Naive thymus-derived CD8-positive, alpha-beta T cell (primary cell): ENCODE measurements around the gene TP53RK. TPM values are rescaled to one million over a fixed set of nuclear protein-coding genes. Genes with fewer than 3 reads are reported as not detected.
"Not testable (repeated sequence)": the region's sequence is repeated elsewhere in the genome, so short reads cannot be mapped to it uniquely, and the experiment has no call there.

Experiments
- ATAC-seq, 2 donors: fragments of 150-1000 bp; cut with Tn5 transposase in 1 of 2; sonication (Bioruptor Pico), chemical (Tn5 transposase) in 1 of 2; 1 replicate in 1 of 2; 2 replicates in 1 of 2; pipeline ENCODE4 v1.10.0; 2021; ENCODE audit warnings: mild to moderate bottlenecking in 2 of 2, moderate library complexity in 2 of 2
- POLR2A ChIA-PET: fragments of 350-600 bp; sonication (Branson Sonifier 250); formaldehyde crosslinking; loops from one replicate; lab custom pipeline; 2021; ENCODE audit warnings: antibody characterized with exemption; lab: Charles Lee
- DNase-seq, 10 donors: peaks; one replicate each; pipeline versions ENCODE4 v3.0.0 to v3.0.0-alpha.2; 2020 to 2022
- H3K27ac Mint-ChIP-seq, 10 donors: one replicate each; pipeline ENCODE4 v1.8.0; 2020 to 2022; ENCODE audit warnings: mild to moderate bottlenecking in 10 of 10, mixed read lengths in 10 of 10, moderate library complexity in 4 of 10, inconsistent platforms in 1 of 10
- H3K27me3 Mint-ChIP-seq, 5 donors: one replicate each; pipeline ENCODE4 v1.8.0; 2021 to 2022; ENCODE audit warnings: mixed read lengths in 5 of 5
- H3K36me3 Mint-ChIP-seq, 3 donors: one replicate each; pipeline ENCODE4 v1.8.0; 2020 to 2022; ENCODE audit warnings: mixed read lengths in 3 of 3, mild to moderate bottlenecking in 2 of 3, inconsistent platforms in 1 of 3
- H3K4me1 Mint-ChIP-seq, 4 donors: one replicate each; pipeline ENCODE4 v1.8.0; 2021 to 2022; ENCODE audit warnings: mixed read lengths in 4 of 4
- H3K4me3 Mint-ChIP-seq, 10 donors: one replicate each; pipeline ENCODE4 v1.8.0; 2020 to 2022; ENCODE audit warnings: mild to moderate bottlenecking in 10 of 10, mixed read lengths in 10 of 10, moderate library complexity in 6 of 10, inconsistent platforms in 1 of 10
- H3K9me3 Mint-ChIP-seq, 9 donors: one replicate each; pipeline ENCODE4 v1.8.0; 2020 to 2022; ENCODE audit warnings: mixed read lengths in 9 of 9, mild to moderate bottlenecking in 3 of 9, inconsistent platforms in 1 of 9, moderate library complexity in 1 of 9
- polyA plus RNA-seq, 3 donors: library from polyadenylated mRNA; unstranded; fragments of 300-500 nt; fragmentation: Illumina TruSeq; gene quantifications; one replicate each; pipeline ENCODE4 v1.2.3, GENCODE V29; 2021
- total RNA-seq, 8 experiments: library from RNA in 2 of 8; stranded (reverse) in 2 of 8; gene quantifications; one replicate each; pipeline ENCODE4 v1.2.3 and lab custom pipeline; 2021 to 2026

TP53RK gene
- total and polyA plus RNA-seq, 5 experiments from 2014 or later: 10.9 to 24.5 (median 15.2) TPM

GRCh38 chr20:46677608-46678007, 11.6 kb downstream of the TP53RK start:
- peaks cover 4 to 21% (median 18%) of the 10 kb centered on the region in 4 donors for H3K4me1 Mint-ChIP-seq
- peak overlapping the region in 1 of 10 donors; percentile 34 for H3K27ac Mint-ChIP-seq
- ATAC-seq (no peak), DNase-seq (no peak)
- peaks cover 0 to 2% (median 0%) of the 10 kb centered on the region in 9 donors for H3K9me3 Mint-ChIP-seq
- peaks cover 0 to 7% (median 0%) of the 10 kb centered on the region in 5 donors for H3K27me3 Mint-ChIP-seq
- H3K36me3 Mint-ChIP-seq: peaks cover 0 to 9% (median 0%) of the 10 kb centered on the region in 3 donors
- H3K4me3 Mint-ChIP-seq: no peak overlapping the region
- POLR2A ChIA-PET: no interaction called here

DNA sequence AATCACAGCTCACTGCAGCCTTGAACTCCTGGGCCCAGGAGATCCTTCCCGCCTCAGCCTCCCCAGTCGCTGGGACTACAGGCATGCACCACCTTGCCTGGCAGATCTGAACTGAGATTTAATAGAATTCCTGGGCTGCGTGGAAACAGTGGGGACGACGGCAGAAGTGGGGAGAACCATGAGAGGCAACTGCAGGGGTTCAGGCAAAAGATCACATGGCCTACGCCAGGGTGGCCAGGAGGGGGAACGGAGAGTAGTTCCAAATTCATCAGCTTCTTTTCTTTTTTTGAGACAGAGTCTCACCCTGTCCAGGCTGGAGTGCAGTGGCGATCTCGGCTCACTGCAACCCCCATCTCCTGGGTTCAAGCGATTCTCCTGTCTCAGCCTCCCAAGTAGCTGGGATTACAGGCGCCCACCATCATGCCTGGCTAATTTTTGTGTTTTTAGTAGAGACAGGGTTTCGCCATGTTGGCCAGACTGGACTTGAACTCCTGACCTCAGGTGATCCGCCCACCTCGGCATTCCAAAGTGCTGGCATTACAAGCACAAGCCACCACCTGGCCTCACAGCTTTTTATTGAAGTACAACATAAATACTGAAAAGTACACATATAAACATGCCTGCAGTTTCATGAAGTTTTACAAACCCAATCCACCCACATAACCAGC, 12.5 kb downstream of the TP53RK start:
- ATAC-seq, POLR2A ChIA-PET, DNase-seq, H3K36me3 Mint-ChIP-seq, H3K27me3 Mint-ChIP-seq, H3K9me3 Mint-ChIP-seq, H3K4me3 Mint-ChIP-seq: not testable (repeated sequence)
- Mint-ChIP-seq H3K27ac (peak overlapping the region in 1 of 10 donors; percentile 34), H3K4me1 (peaks cover 4 to 12% (median 11%) of the 10 kb centered on the region in 4 donors)

- Mint-ChIP-seq H3K4me1 (no peaks in the 10 kb centered on the region), H3K27ac (no peak overlapping the region), H3K9me3 (peaks cover 0 to 19% (median 11%) of the 10 kb centered on the region in 9 donors), H3K4me3 (no peak overlapping the region), H3K36me3 (peaks cover 7 to 15% (median 14%) of the 10 kb centered on the region in 3 donors), H3K27me3 (peaks cover 0 to 7% (median 0%) of the 10 kb centered on the region in 5 donors)
- ATAC-seq (no peak), DNase-seq (no peak)
- POLR2A ChIA-PET: no interaction called here
Measured at GRCh38 chr20:46674253-46675083, 14.8 kb downstream of the TP53RK start.

DNA sequence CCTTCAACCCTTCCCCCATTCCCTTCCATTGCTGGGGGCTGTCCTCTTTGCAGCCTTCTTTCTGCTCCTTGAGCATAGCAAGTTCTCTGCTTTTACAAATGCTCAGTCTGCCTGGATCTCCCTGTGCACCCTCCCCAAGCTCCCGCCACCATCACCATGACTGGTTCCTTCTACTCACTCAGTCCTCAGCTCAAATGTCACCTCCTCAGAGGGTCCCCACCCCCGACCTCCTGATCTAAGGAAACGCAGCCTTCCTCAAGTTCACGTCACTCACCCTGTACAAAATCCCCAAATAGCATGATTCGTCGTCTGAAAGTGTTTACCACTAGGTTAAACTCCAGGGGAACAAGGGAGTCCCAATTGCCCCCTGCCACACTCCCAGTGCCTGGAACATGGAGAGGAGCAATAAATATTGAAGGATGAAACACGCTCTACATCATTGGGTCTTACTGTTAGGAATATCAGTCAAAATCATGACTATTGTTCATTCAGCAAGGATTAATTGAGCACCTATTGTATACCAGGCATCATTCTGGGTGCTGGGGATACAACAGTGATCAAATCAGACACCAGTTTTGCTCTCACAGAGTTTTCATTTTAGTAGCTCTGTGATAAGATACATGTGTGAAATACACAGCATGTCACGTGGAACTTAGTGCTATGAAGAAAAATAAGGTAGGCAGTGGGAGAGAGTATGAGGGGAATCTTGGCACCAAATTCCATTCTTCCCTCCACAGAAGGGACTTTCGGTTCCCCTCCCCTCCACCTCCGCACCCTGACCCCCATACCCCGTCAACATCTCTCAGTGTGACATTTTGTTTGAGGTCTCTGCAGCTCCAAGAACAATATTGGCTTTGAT, 15.6 kb downstream of the TP53RK start:
- POLR2A ChIA-PET: no interaction called here
- H3K9me3 Mint-ChIP-seq: peaks cover 0 to 19% (median 11%) of the 10 kb centered on the region in 9 donors
- H3K4me3 Mint-ChIP-seq: no peak overlapping the region
- DNase-seq: no peak
- H3K27ac Mint-ChIP-seq: peak overlapping the region in 2 of 10 donors; percentile 20 to 55
- H3K36me3 Mint-ChIP-seq: peaks cover 7 to 18% (median 15%) of the 10 kb centered on the region in 3 donors
- no peaks in the 10 kb centered on the region for H3K4me1 Mint-ChIP-seq
- peaks cover 0 to 7% (median 0%) of the 10 kb centered on the region in 5 donors for H3K27me3 Mint-ChIP-seq
- no peak for ATAC-seq

- Mint-ChIP-seq H3K9me3 (peaks cover 0 to 19% (median 11%) of the 10 kb centered on the region in 9 donors), H3K27me3 (peaks cover 0 to 7% (median 0%) of the 10 kb centered on the region in 5 donors), H3K36me3 (peaks cover 7 to 25% (median 15%) of the 10 kb centered on the region in 3 donors), H3K27ac (no peak overlapping the region), H3K4me3 (no peak overlapping the region), H3K4me1 (no peaks in the 10 kb centered on the region)
- DNase-seq: no peak
- ATAC-seq: no peak
- POLR2A ChIA-PET: no interaction called here
Measured at GRCh38 chr20:46672543-46673148, 16.6 kb downstream of the TP53RK start.

DNA sequence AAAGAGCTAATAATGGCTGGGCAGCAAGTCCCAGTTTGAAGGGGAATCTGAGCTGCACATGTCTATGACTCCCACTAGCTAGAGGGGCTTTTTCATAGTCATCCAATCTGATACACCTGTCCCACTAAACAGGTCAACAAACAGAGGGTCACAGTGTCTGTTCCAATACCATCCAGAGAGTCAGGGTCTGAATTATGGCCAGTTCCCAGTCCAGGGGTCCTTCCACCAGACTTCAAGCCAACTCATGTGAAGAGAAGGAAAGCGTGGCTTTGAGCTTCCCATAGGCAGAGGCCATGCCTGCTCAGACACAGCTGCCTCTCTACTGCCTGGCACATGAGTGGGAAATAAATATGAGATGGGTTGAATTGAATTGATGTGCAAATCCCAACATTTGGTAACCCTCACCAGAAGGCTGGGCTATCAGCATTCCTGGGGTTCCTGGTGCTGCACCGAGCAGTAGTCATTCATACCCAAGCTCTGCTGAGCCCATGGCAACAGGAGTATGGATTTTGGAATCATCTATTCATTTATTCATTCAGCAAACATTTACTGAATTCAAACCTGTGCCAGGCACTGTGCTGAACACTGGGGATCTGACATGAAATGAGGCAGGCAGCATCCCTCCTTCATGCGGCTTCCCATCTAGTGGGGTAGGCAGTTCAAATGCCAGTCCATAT, 17.2 kb downstream of the TP53RK start:
- Mint-ChIP-seq H3K9me3 (peaks cover 0 to 19% (median 11%) of the 10 kb centered on the region in 9 donors), H3K27me3 (peaks cover 0 to 7% (median 0%) of the 10 kb centered on the region in 5 donors), H3K4me3 (no peak overlapping the region), H3K4me1 (no peaks in the 10 kb centered on the region), H3K27ac (no peak overlapping the region), H3K36me3 (peaks cover 7 to 29% (median 15%) of the 10 kb centered on the region in 3 donors)
- POLR2A ChIA-PET: interaction anchor here (0.6 kb wide), 1 partner anchor 684 kb away, joined by 3 read pairs; no protein-coding TSS in a partner anchor
- no peak for ATAC-seq
- DNase-seq: no peak

DNA sequence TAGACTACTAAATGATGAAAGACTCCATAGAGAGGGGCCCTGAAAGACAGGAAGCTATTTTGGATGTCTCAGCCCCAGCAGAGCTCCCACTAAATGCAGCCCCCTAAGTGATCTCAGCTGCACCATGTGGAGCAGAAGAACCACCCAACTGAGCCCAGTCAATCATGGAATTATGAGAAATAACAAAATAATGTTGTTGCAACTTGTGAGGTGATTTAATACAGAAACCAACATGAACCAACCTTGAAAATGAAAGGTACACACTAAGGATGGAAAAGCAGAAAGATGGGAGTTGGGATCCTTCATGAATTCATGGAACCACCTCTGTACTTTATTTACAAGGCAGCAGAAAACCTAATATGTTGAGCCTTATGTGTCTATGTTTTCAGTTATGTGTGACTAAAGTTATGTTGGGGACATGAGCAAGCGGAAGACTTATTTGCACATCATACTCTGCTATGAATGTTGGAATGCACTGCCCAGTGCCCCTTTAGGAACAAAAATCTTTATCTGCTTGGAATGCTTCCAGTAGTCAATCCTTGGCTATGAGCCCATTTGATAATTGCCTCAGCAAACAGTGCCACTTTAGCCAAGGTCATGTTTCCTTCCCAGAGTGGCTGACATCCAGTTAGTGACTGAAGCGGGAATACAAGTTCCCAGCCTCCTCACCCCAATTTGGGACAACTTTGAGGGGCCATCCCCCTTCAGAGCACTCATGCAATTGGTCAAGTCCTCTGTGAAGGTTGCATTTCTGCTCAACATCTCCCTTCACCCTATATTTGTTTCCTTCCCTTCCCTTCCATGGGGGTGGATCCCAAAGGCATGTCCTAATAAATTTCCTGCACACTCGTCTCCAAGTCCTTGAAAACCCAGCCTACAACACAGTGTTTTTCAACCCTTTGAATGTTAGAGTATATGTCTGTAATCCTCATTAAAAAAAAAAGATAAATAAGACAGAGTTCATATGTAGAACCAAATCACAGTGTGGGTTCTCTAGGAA, 18.4 kb downstream of the TP53RK start:
- peak overlapping the region in 1 of 10 donors; percentile 52 for H3K27ac Mint-ChIP-seq
- H3K9me3 Mint-ChIP-seq: peaks cover 0 to 19% (median 11%) of the 10 kb centered on the region in 9 donors
- DNase-seq (no peak), ATAC-seq (no peak)
- H3K4me3 Mint-ChIP-seq: no peak overlapping the region
- peaks cover 7 to 29% (median 15%) of the 10 kb centered on the region in 3 donors for H3K36me3 Mint-ChIP-seq
- no peaks in the 10 kb centered on the region for H3K4me1 Mint-ChIP-seq
- POLR2A ChIA-PET: no interaction called here
- H3K27me3 Mint-ChIP-seq: peaks cover 0 to 7% (median 0%) of the 10 kb centered on the region in 5 donors

GRCh38 chr20:46670228-46670584, 19.0 kb downstream of the TP53RK start:
- no peak for ATAC-seq
- Mint-ChIP-seq H3K27ac (no peak overlapping the region), H3K36me3 (peaks cover 7 to 29% (median 15%) of the 10 kb centered on the region in 3 donors), H3K4me3 (no peak overlapping the region), H3K9me3 (peaks cover 0 to 19% (median 11%) of the 10 kb centered on the region in 9 donors), H3K27me3 (peaks cover 0 to 7% (median 0%) of the 10 kb centered on the region in 5 donors), H3K4me1 (no peaks in the 10 kb centered on the region)
- no peak for DNase-seq
- POLR2A ChIA-PET: no interaction called here

DNA sequence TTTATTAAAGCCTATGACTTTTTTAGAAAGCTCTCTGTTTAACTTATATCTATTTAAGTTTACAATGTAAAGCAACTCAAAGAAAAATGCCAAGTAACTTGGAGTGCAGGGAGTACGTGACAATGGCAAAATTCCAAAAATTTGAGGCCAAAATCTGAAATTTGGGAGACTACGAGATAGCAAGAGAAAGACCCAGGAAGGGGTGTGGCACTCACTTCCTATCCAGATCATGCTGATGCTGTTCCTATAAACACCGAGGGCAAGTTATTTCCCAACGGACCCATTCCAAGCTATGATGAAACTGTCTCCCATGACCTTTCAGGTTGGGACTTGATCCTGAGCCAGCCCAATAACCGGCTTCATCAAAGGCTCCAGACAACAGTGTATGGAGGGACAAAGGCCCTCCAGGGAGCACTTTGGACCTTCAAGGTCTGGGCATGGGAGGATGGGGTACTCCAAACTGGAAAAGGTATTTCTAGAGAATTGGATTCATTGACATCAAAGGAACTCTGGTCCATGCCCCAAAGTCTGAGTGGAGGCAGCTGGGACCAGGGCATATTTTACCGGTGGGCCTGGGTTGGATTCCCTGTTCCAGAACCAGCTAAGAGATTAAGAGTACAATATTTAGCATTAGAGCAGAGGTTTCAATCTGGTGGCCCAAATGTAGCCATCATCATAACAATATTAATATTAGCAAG, 22.3 kb downstream of the TP53RK start:
- no peak overlapping the region for H3K27ac Mint-ChIP-seq
- POLR2A ChIA-PET: no interaction called here
- H3K4me3 Mint-ChIP-seq: no peak overlapping the region
- ATAC-seq (no peak), DNase-seq (no peak)
- H3K36me3 Mint-ChIP-seq: peaks cover 6 to 35% (median 18%) of the 10 kb centered on the region in 3 donors
- no peaks in the 10 kb centered on the region for H3K27me3 Mint-ChIP-seq
- H3K4me1 Mint-ChIP-seq: no peaks in the 10 kb centered on the region
- H3K9me3 Mint-ChIP-seq: peaks cover 0 to 20% (median 13%) of the 10 kb centered on the region in 9 donors

DNA sequence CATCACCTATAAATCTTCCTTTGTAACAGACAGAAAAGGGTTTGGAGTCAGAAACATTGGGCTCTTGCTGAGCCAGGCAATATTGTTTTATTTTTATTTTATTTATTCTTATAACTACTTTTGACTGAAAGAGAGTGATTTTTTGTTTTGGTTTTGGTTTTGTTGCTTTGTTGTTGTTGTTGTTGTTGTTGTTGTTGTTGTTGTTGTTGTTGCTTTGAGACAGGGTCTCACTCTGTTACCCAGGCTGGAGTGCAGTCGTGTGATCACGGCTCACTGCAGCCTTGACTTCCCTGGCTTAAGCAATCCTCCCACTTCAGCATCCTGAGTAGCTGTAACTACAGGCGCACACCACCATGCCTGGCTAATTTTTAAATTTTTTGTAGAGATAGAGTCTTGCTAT, 22.9 kb downstream of the TP53RK start:
- H3K4me3 Mint-ChIP-seq: no peak overlapping the region
- POLR2A ChIA-PET: no interaction called here
- no peak for ATAC-seq

More for the DNA sequence above, 22.9 kb downstream of the TP53RK start:
- Mint-ChIP-seq H3K9me3 (peaks cover 0 to 17% (median 9%) of the 10 kb centered on the region in 9 donors), H3K4me1 (no peaks in the 10 kb centered on the region), H3K36me3 (peaks cover 6 to 37% (median 18%) of the 10 kb centered on the region in 3 donors), H3K27ac (no peak overlapping the region), H3K27me3 (no peaks in the 10 kb centered on the region)
- DNase-seq: no peak
